Measurements from ENCODE around the gene TTYH3.

The TTYH3 gene

DNA sequence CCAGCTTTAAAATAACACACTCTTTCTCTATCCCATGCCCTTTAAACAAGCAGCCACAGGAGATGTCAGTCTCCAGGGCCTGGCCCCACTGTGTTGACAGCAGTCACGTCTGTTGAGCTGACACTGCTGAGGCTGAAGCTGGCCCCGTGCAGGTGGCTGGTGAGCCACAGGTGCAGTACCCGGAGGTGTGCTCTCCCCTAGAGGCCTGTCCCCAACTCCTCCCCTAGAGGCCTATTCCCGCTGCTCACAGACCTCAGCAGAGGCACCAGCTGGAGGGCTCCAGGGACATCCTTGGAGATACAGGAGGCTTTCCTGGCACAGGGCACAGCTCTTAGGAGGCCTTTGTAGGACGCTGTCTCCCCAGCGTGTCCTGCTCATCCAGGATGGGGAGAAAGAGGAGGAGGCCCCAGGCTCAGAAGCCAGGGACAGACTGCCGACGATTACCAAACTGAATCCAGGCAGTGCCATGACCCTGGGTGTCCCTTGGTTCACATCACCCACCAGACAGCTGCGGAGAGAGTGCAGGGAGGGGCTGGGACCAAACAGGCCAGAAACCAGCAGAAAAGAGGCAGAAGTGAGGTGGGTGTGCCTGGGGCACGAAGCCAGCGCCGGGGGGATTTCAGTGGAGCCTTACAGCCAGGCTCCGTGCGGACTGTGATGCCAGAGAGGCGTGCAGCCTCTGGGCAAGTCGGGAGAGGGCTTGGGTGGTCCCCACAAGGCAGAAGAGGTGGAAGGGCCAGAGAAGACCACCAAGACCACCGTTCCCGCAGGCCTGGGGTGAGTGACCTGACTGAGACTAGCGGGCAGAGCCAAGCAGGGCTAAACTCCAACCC lies 18.5 kb upstream of the TTYH3 start:
- no peak for DNase-seq
- in situ Hi-C loops (cut with HindIII; ENCODE audit: low pct_ligation_motif_present, low pct_unique_long_range_greater_than_20kb, low sequenced_read_pairs), result no loop called here

- DNase-seq, result no peak
- in situ Hi-C loops (cut with HindIII; ENCODE audit: low pct_ligation_motif_present, low pct_unique_long_range_greater_than_20kb, low sequenced_read_pairs), result no loop called here
These were observed 17.7 kb upstream of the TTYH3 start for GRCh38 chr7:2613931-2614600.

DNA sequence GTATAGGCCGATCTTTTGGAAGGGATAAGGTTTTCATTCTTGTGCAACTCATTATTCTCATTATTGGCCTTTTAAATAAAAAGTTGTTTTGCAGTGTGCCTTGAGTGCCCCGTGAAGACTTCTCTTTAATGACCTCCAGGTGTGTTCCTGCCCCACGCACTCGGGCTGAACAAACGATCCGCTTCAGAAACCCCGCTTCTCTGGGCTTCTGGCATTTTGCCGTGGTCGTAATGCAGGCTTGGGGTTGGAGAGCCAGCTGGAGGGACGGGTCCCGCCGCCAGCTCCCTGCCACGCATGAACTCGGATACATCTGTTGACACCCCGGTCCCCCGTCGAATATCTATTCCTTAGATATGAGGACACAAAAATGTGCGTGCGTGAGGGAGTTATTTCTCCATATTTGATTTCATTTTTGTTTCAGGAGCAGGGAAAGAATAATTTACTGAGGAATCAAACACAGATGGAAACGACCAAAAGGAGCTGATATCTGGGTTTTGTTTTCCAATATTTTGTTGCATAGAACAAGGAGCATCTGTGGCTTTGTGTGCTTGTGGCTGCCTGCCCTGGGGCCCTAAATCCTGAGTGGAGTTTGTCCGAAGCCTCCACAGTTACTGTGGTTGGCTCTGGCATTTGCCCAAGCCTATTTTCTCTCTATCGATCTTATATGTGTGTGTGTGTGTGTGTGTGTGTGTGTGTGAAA lies 17.0 kb upstream of the TTYH3 start:
- in situ Hi-C loops (cut with HindIII; ENCODE audit: low pct_ligation_motif_present, low pct_unique_long_range_greater_than_20kb, low sequenced_read_pairs), result no loop called here
- DNase-seq, result no peak

GRCh38 chr7:2616387-2617324 lies 15.1 kb upstream of the TTYH3 start:
- DNase-seq, result no peak
- in situ Hi-C loops (cut with HindIII; ENCODE audit: low pct_ligation_motif_present, low pct_unique_long_range_greater_than_20kb, low sequenced_read_pairs), result no loop called here

DNA sequence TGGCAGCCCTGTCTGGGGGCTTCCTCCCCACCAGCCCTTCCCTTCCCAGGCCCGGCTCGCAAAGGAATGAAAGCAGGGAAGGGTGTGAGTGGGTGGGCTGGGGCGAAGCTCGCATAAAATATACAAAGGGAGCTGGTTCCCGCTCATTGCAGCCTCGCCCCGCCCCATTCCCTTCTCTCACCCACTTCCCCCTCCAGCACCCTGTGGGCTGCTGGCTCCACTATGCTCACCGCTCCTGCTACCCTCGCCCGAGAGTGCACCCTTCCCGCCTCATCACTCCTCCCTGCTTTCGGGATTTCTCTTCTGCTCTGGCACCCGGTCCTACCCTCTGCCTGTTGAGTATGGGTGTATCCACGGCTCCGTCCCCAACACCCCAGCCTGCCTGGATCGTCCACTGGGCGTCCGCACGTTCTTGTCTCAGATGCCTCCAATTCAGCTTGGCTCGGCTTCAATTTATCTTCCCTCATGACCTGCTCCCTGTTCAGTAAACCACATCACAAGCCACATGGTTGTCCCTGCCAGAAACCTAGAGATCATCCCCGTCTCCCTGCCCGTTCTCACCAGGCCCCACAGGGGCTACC lies 14.4 kb upstream of the TTYH3 start:
- no peak for DNase-seq

DNA sequence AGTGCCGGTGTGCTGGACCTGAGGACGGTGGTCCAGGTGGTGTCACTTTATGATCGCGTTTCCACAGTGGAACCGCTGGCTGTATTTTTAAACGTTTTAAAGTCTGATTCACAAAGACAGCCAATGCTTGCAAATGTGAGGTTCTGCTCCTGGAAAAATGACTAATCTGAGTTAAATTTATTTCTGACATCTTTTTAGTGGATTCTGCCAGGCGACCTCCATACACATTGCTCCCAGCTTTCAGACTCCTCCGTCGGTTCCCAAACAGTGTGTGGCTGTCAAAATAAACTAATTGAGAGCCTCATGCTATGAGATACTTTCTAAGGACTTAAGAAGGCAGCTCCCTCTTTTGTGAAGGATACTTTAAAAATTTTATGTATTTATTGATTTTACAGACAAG lies 12.7 kb upstream of the TTYH3 start:
- in situ Hi-C loops (cut with HindIII; ENCODE audit: low pct_ligation_motif_present, low pct_unique_long_range_greater_than_20kb, low sequenced_read_pairs), result no loop called here

More for the DNA sequence above, 14.4 kb upstream of the TTYH3 start:
- in situ Hi-C loops (cut with HindIII; ENCODE audit: low pct_ligation_motif_present, low pct_unique_long_range_greater_than_20kb, low sequenced_read_pairs), result no loop called here

DNA sequence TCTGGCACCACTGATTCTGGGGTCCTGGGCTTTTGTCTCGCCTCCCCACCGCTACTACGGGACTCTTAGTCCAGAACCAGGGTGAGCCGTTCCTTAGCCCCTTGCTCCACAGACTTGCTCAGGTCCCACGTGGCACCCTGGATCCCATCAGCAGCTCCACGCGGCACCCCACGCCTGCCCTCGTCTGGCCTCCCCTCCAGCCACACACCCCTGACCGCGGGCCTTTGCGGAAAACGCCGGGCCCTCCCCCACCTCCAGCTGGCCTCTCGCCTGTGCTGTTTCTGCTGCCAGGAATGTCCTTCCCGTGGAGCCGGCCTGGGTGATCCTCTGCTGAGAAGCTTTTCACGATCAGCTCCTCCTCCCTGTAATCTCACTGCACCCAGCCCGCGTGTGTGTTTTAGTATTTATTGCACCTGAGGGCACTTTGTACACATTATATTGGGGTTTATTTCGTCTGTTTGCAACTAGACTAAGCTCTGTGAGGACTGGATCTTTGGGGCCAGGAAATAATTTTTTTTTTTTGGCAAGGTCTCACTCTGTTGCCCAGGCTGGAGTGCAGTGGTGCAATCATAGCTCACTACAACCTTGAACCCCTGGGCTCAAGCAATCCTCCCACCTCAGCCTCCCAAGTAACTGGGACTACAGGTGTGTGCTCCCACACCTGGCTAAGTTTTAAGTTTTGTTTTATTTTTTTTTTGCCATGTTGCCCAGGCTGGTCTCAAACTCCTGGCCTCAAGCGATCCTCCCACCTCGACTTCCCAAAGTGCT lies 10.5 kb upstream of the TTYH3 start:
- DNase-seq, result no peak
- in situ Hi-C loops (cut with HindIII; ENCODE audit: low pct_ligation_motif_present, low pct_unique_long_range_greater_than_20kb, low sequenced_read_pairs), result no loop called here

More for the DNA sequence above, 12.7 kb upstream of the TTYH3 start:
- DNase-seq, result no peak

GRCh38 chr7:2621948-2622640 lies 9.7 kb upstream of the TTYH3 start:
- DNase-seq, result no peak
- in situ Hi-C loops (cut with HindIII; ENCODE audit: low pct_ligation_motif_present, low pct_unique_long_range_greater_than_20kb, low sequenced_read_pairs), result no loop called here

DNA sequence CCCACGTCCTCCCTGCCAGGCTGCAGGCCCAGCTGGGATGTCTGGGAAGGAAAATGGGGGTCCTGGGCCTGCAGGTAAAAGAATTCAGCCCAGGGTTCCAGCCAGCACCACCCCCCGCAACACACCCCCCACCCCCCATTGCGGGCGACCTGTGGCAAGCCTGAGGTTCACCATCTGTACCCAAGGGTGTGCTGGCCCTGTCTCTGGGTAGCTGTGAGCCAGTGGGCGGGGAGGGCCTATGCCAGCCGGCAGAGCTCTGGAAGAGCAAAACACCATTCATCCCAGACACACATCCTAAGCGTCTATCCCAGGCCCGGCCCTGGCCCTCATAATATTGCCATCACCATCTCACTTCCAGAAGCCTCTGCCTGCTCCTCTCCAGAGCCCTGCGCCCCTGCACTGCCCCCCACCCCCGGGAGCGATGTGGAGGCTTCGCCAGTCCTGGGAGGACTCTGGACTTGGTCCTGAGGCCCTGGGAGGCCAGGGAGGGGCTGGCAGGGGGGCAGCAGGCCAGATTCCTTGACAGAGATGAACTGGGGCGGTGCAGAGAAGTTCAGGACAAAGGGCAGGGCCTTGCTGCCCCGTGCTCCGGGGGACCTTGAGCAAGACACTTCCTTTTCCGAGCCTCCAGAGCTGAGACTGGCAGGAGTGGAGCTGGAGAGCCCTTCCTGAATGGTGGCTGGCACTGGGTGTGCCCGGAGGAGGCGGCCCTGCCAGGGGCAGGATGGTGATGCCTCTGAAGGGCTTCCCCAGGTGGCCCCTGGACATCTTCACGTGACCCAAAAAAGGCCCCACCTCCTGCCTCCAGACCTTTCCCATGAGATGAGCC lies 8.7 kb upstream of the TTYH3 start:
- in situ Hi-C loops (cut with HindIII; ENCODE audit: low pct_ligation_motif_present, low pct_unique_long_range_greater_than_20kb, low sequenced_read_pairs), result no loop called here
- DNase-seq, result no peak

- in situ Hi-C loops (cut with HindIII; ENCODE audit: low pct_ligation_motif_present, low pct_unique_long_range_greater_than_20kb, low sequenced_read_pairs), result no loop called here
- DNase-seq, result no peak
These were observed 8.1 kb upstream of the TTYH3 start for GRCh38 chr7:2623698-2624014.

DNA sequence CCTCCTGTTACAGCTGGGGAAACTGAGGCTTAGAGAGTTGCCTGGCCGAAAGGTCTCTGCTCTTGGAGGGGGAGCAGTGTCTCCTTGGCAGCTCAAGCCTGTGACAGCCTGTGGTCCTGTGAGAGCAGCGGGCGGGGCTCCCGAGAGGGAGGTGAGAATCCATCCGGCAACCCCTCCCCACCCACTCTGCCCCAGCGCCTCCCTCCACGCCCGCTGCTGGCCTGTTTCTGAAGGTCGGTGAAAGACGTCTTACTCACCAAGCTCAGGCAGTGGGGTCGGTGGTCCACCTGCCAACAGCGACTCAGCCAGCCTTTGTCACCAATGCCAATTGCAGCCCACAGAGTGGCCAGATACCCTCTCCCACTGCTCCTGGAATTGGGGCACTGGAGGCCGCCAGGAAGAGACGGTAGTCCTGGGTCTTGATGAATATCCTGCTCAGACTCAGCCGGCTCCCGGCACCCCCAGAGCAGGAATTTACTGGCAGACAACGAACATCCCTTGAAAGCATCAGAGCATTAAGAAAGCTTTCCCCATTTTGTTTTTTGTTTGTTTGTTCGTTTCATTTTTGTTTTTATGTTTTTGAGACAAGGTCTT lies 7.4 kb upstream of the TTYH3 start:
- DNase-seq, result no peak
- in situ Hi-C loops (cut with HindIII; ENCODE audit: low pct_ligation_motif_present, low pct_unique_long_range_greater_than_20kb, low sequenced_read_pairs), result no loop called here

DNA sequence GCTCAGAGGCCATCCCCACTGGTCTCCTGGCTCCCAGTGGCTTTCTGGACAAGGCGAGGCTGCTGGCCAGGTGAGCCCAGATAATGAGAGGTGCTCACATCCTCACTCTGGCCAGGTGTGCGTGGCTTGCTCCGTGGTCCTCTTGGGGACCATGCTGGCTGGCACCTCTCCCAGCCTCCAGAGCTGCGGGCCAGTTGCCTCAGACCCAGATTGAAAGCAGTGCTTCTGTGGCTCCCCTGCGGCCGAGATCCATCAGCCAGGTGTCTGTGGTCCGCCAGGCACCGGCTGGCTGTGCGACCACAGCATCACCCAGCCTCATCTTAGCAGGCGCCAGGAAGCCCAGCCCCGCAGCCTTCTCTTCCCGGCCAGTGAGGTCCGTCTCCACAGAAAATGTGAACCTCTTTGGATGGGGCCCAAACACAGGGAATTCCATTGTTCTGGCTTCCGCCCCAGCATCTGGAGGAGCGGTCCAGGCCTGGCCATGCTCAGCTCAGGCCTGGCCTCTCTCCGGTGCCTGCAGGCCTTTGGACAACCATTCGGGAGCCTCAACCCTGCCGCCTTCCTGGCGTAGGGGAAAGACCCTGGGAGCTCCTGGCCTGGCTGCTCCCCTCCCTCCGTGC lies 5.2 kb upstream of the TTYH3 start:
- in situ Hi-C loops (cut with HindIII; ENCODE audit: low pct_ligation_motif_present, low pct_unique_long_range_greater_than_20kb, low sequenced_read_pairs), result no loop called here
- DNase-seq, result no peak

DNA sequence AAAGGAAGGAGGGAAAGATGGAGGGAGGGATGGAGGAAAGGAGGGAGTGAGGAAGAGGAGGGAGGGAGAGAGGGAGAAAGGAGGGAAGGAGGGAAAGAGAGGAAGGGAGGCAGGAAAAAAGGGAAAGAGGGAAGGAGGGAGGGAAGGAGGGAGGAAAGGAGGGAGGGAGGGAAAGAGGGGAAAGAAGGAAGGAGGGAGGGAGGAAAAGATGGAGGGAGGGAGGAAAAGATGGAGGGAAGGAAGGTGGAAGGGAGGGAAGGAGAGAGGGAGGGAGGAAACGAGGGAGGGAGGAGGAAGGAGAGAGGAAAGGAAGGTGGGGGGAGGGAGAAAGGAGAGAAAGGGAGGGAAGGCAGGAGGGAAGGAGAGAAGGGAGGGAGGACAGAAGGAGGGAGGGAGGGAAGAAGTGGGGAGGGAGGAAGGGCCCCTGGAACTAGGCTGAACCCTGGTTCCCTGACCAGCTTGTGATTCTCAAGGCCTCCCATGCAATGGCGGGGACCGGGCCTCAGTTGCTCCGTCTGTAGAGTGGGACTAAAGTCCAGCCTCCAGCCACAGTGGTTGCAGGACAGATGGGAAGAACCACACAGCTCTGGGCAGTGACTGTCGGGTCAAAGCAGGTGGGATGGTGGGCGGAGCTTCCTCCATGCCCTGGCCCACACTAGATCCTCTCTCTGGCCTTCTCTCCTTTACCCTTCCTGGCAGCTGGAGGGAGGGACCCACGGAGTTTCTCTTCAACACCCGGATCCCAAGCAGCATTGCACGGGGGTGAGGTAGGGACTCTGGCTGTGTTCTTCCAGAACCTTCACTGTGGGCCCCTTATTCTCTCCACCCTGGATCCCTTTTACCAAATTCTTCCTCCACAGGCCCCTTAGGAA lies 4.3 kb upstream of the TTYH3 start:
- no peak for DNase-seq
- in situ Hi-C loops (cut with HindIII; ENCODE audit: low pct_ligation_motif_present, low pct_unique_long_range_greater_than_20kb, low sequenced_read_pairs), result no loop called here

DNA sequence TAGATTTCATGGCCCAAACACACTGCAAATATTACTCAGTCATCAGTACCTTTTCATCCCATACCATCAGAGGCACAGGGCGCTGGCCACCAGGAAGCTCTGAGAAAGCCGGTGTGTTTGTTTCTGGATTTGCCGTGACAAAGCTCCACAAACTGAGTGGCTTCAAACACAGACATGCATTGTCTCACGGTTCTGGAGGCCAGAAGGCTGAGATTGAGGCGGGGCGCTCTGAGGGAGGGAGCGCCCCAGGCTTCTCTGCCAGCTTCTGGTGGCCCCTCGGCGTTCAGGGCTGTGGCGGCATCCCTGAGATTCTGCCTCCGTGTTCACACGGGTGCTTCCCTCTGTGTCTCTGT lies 3.7 kb upstream of the TTYH3 start:
- no peak for DNase-seq
- in situ Hi-C loops (cut with HindIII; ENCODE audit: low pct_ligation_motif_present, low pct_unique_long_range_greater_than_20kb, low sequenced_read_pairs), result no loop called here

GRCh38 chr7:2628891-2629290 lies 2.9 kb upstream of the TTYH3 start:
- no peak for DNase-seq
- in situ Hi-C loops (cut with HindIII; ENCODE audit: low pct_ligation_motif_present, low pct_unique_long_range_greater_than_20kb, low sequenced_read_pairs), result no loop called here

Data from ACHN (cell line).